Suppressor macrophage (primary cell): ENCODE measurements around the gene AIG1.

Experiments used
- DNase-seq, 4 experiments: peaks; one replicate each; pipeline ENCODE4 v3.0.0-alpha.2; 2020 to 2022

The AIG1 gene

DNA sequence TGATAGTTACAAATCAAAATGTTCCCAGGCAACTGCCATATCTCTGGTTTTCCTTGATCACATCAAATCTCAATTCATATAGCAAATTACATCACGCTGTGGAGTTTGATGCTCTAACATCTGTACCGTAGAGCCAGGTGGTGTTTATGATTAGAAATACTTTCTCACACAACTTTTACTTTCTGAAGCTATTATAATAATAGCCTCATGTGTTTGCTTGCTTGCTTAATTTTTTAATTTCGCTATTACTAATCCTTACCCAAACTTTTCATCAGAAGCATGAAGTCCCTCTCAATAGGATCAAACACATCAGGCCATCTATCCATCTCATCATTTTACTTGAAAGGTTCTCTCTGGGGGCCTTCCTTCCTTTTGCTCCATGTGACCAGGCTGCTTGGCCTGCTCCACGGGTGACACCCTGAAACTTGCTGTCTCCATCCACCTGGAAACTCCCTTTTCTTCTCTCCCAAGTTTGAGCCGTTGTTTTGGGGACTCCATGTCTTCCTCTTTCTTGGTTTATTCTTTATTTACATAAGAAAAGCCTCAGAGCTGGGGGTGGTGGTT lies 314.4 kb downstream of the AIG1 start:
- no peak for DNase-seq

DNA sequence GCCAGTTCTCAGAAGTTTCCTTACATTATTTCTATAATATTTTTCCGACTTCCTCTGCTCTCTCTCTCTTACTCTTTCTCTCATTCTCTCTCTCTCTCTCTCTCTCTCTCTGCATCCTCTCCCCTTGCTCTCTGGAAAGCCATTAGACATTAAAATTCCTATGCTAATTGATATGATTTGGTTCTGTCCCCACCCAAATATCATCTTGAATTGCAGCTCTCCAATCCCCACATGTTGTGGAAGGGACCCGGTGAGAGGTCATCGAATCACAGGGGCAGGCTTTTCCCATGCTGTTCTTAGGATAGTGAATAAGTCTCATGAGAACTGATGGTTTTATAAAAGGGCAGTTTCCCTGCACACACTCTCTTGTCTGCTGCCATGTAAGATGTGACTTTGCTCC lies 315.7 kb downstream of the AIG1 start:
- DNase-seq = no peak

DNA sequence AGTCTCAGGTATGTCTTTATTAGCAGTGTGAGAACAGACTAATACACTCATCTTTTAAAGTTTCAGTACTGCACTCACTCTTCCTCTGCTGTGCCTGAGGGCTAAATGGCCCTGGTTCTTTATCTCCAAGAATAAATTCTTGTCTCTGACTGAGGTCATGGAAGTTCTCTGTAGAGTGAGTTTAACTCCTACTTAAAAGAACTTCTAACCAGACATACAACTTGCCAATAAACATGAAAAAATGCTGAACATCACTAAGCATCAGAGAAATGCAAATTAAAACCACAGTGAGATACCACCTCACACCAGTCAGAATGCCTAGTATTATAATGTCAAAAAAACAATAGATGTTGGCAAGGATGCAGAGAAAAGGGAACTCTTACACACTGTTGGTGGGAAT lies 316.2 kb downstream of the AIG1 start:
- no peak for DNase-seq

DNA sequence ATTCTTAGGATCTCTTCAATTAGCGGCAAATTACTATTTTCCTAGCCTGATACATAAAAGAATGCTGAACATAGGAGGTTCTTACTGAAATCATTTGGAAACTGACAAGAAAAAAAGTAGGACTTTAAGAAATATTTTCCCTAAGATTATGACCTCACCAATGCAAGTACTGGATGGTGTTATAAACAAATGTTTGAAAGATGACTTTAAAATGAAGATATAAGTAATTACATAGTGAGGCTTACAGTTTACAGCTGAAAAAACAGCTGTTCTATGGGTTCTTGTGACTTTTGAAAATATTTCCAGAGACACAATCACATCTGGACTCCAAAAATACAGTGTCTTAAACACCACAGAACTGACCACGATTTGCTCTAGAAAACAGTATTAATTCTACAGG lies 324.9 kb downstream of the AIG1 start:
- no peak for DNase-seq

DNA sequence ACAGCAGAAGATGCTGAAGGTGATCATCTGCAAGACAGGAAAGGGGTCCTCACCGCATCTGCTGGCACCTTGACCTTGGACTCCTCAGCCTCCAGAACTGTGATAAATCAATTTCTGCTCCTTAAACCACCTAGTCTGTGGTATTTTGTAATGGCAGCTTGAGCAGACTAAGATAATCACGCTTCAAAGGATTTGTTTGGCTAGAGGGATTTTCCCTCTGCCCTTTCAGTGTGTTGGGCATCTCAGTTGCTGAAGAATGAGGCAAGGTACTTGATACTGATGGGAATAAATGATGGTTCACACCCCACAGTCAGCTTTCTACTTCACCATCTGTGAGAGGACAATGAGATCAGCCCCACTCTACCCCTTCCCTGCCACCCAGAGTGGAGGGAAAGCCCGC lies 329.6 kb downstream of the AIG1 start:
- no peak for DNase-seq
